GM19099 (cell line): ENCODE results near the gene ORM1.

ENCODE experiments used
- POLR2A ChIP-seq: IDR thresholded peaks from 3 replicates; pipeline ENCODE4 v1.6.1; 2011; ENCODE audit warnings: low read depth; ENCODE audit not compliant: insufficient read length; ENCODE audit errors: extremely low read depth

ORM1 gene

DNA sequence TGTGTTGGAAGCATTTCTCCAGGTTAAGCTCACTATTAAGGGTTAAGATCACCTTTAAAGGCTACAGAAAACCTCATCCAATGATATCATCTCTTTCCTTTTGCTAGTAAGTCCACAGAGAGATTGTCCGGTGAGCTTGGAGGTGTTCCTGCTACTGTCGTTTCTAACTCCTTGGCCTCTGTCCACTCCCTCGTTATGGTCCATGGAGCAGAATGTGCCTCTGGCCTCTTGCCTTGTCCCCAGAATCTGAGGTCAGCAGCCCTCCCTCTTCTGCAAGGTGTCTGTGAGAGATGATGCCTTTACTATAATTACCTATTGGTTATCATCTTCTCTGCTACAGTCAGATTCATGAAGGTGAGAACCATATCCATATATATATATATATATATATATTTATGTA is 21.8 kb downstream of the ORM1 start:
- no peak for TF ChIP-seq POLR2A

DNA sequence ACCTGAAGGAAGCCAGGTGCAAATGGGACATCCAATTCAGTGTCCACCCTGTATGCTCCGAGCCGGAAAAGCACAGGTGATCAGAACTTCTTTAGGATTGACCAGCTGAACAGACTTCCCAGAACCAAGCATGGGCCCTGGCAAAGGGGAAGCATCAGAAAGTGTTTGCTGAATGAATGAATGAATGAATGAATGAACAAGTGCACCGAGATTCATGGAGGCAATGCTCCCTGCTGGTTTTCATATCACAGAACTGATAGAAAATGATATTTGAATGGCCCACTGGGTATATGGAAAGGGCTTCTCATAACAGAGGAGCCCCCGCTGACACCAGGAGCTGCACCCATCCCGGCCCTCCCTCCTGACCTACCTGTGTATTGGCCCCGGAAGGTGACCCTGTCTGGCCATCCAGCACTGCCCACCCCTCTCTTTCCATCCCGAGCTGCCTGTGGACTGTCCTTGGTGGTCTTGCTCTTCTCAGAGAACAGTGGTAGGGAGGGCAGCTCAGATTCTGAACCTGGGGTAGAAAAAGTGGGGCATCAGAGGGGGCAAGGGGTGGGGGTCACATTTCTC is 22.7 kb downstream of the ORM1 start:
- no peak for TF ChIP-seq POLR2A

DNA sequence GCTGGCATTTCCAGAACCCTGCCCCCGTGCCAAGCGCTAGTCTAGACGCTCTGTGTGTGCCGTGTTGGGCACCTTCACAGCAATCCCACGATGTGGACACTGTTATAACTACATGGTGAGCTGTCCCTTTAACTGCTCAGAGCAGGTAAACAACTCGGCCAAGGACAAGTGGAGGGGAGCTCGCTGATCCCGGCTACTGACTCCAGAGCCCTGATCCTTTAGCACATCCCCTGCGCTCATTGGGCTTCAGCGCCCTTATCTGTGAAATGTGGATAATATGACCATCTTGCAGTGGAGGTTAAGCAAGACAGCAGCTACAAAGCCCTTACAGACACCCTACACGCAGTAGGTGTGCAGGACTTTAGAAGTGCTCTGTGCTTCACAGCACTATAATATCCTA is 23.2 kb downstream of the ORM1 start:
- no peak for TF ChIP-seq POLR2A

DNA sequence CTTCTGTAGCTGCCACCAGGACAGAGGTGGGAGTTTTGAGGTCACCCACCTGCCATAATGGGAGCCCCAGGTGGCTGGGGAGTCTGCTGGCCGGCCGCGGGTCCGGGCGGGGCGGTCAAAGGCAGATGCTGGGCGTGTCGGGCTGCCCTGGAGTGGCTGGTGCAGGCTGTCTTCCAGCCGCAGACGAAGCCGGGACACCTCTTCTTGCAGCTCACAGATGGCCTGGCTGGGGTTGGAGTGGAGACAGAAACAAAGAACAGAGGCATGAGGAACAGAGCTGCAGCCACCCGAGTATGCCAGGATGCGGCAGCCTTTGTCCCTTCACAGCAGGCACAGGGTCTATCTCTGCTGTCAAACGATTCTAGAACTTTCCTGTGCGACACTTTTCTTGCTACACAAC is 24.8 kb downstream of the ORM1 start:
- TF ChIP-seq POLR2A: no peak

DNA sequence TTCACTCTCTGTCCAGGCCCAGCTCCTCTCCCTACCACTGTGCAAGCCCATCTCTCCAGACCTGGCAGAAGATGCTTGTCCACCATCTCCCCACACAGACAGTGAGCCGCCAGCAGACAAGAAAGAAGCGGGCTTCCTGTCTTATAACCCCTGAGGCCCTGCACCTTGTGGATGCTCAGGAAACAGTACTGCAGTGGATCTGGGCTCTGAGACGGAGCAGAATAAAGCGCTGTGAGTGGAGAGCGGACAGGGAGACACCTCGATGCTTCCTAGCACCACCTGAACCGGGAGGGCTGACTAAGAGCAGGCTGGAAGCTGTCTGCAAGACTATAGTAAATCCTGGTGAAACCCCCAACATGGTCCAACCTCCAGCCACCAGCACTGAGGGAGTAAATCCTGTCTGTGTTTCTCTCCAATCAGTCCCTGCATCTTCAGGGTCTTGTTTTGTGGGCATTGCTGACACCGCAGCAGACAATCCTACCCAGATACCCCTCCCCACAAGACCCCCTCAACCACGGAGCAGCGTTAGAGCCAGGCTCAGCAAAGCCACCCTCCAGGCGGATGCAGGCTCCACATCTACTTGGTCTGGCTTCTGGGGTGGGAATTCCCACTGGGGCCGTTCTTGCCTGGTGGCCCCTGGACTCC is 25.5 kb downstream of the ORM1 start:
- no peak for TF ChIP-seq POLR2A

DNA sequence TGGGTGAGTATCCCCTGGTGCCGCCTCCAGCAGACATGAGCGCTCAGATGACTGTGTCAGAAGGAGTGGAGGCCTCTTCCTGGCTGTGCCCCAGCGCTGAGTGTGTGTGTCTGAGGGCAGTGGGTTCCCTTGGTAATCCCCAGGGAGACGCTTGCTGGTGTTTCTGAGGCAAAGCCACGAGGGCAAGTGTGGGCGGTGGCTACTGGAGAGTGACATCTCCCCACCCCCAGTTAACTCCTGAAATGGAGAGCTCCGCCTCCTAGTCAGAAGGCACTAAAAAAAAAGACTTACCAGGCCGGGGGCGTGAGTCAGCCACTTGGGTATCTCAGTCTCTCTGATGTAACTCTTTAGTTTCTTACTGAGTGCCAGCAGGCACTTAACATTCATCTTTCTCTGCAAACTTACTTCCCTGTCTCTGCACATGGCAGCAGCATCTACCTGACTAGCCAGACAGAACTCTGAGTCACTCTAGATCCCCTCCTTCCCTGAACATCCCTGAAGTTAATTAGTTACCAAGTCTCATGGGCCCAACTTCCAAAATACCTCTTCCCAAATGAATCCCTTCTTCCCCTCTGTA is 26.1 kb downstream of the ORM1 start:
- TF ChIP-seq POLR2A: no peak

DNA sequence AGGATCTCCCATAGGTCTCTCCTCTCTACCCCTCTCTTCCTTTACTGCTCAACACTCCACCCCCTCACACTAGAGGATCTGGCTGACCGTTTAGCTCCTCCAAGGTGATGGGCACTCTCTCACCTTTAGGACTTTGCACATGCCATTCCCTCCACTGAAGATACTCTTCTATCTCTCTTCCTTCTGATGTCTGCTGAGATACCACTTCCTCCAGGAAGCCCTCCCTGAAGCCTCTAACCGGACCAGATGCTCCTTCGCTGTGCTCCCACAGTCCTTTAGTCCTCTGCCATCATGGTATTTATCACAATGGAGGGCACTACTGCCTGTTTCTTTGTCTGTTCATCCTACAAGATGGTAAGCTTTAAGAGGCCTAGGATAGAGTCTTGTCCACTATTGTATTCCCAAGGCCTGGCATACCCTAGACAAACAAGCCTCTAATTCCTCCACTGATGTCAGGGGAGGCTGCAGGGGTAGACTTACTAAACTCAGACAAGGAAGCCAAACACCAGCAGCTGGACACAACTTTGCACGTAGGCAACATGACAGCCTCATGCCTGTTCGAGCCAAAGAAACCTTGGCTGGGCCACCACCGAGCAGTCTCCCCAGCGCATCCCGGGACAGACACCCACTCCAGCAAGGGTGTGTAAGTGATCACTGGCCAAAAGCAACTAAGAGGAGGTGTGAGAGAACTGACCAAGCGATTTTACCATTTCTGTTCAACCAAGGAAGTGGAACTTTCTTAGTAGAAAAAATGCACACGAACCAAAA is 27.0 kb downstream of the ORM1 start:
- no peak for TF ChIP-seq POLR2A

DNA sequence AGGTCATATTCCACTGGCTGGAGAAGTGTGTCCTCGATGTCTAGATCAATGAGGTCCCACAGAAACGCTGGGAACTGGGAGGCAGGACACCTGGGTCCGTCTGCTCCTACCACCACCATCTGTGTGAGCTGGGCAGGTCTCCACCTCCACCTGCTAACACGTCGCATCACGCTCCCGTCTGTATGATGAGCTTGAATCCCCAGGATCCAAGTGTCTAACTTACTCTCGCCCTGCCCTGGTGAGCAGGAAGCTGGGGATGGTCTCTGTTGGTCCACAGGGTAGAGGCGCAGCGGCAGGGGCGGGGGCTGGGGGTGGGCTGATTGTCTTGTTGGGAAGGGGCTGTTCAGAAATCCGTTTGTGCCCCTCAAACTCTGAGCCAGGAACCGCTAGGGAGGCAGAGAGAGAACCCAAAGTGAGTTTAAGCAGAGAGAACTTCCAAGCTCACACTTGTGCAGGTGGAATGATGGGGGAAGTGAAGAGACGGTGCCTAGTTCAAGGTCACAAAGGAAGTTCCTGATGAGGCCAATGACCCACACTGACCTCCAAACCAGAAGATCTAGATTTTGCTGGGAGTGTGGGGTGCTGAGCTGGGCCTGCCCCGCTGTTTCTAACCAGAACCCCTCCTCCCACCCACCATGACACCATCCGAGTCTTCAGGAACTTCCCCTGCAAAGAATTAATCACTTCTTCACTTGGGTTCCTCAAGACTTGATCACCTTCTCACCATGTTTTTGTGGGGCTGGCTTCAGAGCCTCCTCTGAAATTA is 27.9 kb downstream of the ORM1 start:
- TF ChIP-seq POLR2A: no peak

DNA sequence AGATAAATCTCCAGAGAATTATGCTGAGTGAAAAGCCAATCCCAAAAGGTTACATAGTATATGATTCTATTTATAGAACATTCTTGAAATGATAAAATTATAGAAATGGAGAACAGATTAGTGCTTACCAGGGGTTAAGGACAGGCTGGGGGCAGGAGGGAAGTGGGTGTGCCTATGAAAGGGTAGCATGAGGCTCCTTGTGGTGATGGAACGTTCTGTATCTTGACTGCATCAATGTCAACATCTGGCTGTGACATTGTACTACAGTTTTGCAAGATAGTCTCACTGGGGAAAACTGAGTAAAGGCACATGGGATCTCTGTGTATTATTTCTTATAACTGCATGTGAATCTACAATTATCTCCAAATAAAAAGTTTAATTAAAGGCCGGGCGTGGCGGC is 29.0 kb downstream of the ORM1 start:
- TF ChIP-seq POLR2A: no peak

DNA sequence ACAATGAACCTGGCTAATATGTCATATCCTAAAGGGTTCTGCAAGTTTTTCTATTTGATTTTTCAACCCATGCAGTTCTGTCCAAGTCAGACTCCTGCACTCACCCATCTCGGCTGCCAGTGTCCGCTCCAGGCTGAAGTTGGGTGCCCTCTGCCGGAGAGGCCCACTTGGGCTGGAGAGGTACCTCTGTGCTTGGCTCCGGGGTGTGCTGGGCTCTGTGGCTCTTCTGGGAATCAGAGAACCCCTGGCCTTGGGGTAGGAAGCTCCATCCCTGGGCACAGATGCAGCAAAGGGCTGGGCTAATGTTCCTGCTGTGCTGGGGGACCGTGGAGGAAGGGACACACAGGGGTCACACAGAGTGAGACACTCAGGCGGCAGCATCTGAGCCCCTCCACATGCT is 32.9 kb downstream of the ORM1 start:
- no peak for TF ChIP-seq POLR2A

DNA sequence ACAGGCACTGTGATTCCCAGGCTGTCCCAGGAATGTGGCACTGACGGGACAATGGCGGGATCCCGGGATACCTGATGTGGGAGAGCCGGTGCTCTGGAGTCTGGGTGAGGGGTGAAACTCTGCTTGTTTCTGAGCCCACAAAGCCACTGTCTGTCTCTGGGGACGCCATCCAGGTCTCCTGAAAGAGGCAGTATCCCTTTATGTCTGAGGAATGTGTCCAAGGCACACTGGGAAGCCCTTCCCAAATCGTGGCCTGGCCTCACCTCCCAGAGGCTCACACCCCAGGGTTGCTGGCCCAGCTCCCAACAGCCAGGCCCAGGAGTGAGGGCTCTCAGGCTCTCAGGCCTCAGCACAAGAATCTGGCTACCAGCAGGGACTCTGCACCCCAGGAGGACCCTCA is 33.9 kb downstream of the ORM1 start:
- TF ChIP-seq POLR2A: no peak

DNA sequence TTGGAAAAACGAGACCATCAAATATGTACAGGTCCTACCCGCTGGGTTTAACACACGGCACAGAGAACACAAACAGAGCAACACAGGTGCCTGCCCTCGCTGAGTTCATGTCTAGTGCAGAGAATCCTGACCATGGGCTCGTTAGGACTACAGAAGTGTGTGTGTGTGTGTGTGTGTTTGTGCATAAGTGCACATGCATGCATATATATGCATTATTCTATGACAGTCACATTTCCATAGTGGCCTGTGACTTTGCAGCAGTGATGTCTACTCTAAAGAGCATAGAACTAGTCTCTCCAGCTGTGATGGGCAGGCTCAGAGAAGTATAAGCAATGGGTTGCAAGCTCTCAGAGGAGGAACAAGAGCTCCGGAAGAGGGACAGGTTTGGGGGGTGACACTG is 34.5 kb downstream of the ORM1 start:
- TF ChIP-seq POLR2A: no peak

DNA sequence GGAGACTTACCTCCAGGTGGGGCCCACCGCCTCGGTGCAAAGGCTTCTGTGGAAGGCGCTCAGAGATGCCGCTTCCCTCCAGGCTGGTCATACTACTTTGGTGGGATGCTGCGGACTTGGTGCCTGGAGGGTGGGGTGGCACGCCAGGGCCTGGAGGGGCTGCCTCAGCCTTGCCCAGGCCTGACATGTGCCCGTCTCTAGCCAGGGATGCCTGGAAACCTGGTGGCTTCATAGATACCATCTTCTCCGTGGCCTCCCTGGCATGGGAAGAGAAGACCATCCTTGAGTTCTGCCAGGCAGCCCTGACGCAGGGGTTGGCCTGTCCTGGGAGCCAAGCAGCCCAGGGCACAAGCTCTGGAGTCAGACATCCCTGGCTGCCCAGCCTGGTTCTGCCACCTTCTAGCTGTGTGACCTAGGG is 35.0 kb downstream of the ORM1 start:
- TF ChIP-seq POLR2A: no peak

DNA sequence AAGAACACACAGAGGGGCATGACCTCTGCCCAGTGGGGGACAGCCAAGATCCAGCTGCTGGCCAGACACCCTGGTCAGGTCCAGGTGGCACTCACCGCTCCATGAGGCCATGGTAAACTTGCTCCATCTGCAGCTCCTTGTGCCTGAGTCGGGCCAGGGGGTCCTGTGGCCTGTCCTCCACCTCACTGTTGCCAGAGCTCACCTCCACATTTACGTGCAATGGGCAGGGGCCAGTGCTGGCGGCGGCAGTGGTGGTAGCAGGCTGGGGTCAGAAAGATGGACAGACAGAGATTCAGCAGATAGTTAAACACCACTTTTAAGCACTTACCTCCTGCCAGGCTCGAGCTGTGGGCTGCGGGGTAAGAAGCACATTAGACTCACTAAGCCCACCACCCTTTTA is 36.9 kb downstream of the ORM1 start:
- no peak for TF ChIP-seq POLR2A

DNA sequence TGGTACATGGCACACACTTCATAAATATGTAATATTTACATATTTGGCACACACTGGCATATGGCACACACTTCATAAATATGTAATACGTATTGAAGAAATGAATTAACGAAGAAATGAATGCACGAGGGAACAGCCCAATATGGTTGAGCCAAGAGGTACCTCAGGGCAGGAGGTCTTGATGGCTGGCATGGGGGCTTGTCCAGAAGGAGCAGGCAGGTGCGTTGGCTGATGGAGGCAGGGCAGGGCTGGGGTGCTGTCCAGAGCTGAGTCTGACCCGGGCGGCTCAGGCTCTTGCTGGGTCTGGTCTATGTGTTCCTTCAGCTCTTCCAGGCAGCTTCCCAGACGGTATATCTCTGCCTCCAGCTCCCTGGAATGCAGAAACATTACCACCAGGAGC is 38.6 kb downstream of the ORM1 start:
- TF ChIP-seq POLR2A: no peak
